ENCODE results near the gene CGB2. TPM values are rescaled to one million over a fixed set of nuclear protein-coding genes. Genes with fewer than 3 reads are reported as not detected.
"Not testable (repeated sequence)": the region's sequence is repeated elsewhere in the genome, so short reads cannot be mapped to it uniquely, and the experiment has no call there.

CGB2 gene
- total and polyA plus RNA-seq, 10 donors = not detected

DNA sequence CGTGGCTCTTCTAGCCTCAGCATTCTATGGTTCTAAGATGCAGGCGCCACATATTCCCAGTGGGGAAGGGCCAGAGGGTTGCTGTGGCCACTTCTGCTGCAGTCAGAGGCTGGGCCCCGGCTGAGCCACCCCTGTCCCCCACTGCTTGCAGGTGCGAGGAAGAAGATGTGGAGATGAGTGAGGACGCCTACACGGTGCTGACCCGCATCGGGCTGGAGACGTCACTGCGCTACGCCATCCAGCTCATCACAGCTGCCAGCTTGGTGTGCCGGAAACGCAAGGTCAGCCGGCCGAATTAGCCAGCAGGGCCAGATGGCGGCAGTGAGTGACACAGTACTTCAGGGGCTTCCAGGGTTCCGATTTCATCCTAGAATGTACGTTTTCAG, 16.8 kb upstream of the CGB2 start:
- H3K4me1 ChIP-seq = peaks cover 4 to 30% (median 25%) of the 10 kb centered on the region in 6 donors
- H3K4me3 ChIP-seq = no peak overlapping the region
- H3K27me3 ChIP-seq (replicated peaks in 1 of 7) = peaks cover 0 to 24% (median 7%) of the 10 kb centered on the region in 7 donors
- H3K36me3 ChIP-seq = peaks cover 0 to 66% (median 42%) of the 10 kb centered on the region in 6 donors
- DNase-seq = no peak
- intact Hi-C loops (cut with DNase I; ENCODE audit: low total_unique reads) = no loop called here
- no peaks in the 10 kb centered on the region for H3K9me3 ChIP-seq
- H3K27ac ChIP-seq = no peak overlapping the region
- 91 to 98% (median 94%) methylated on average over 17 to 18 of the region's 18 CpGs for WGBS, 5 donors
- TF ChIP-seq, protein P1, sequence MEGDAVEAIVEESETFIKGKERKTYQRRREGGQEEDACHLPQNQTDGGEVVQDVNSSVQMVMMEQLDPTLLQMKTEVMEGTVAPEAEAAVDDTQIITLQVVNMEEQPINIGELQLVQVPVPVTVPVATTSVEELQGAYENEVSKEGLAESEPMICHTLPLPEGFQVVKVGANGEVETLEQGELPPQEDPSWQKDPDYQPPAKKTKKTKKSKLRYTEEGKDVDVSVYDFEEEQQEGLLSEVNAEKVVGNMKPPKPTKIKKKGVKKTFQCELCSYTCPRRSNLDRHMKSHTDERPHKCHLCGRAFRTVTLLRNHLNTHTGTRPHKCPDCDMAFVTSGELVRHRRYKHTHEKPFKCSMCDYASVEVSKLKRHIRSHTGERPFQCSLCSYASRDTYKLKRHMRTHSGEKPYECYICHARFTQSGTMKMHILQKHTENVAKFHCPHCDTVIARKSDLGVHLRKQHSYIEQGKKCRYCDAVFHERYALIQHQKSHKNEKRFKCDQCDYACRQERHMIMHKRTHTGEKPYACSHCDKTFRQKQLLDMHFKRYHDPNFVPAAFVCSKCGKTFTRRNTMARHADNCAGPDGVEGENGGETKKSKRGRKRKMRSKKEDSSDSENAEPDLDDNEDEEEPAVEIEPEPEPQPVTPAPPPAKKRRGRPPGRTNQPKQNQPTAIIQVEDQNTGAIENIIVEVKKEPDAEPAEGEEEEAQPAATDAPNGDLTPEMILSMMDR (IDR thresholded peaks at IDR 0.05 in 8 of 11, conservative IDR thresholded peaks at IDR 0.05 in 3 of 11) = no peak
- peak in 1 of 3 donors; percentile 52 for TF ChIP-seq POLR2AphosphoS5 (IDR thresholded peaks at IDR 0.05)

DNA sequence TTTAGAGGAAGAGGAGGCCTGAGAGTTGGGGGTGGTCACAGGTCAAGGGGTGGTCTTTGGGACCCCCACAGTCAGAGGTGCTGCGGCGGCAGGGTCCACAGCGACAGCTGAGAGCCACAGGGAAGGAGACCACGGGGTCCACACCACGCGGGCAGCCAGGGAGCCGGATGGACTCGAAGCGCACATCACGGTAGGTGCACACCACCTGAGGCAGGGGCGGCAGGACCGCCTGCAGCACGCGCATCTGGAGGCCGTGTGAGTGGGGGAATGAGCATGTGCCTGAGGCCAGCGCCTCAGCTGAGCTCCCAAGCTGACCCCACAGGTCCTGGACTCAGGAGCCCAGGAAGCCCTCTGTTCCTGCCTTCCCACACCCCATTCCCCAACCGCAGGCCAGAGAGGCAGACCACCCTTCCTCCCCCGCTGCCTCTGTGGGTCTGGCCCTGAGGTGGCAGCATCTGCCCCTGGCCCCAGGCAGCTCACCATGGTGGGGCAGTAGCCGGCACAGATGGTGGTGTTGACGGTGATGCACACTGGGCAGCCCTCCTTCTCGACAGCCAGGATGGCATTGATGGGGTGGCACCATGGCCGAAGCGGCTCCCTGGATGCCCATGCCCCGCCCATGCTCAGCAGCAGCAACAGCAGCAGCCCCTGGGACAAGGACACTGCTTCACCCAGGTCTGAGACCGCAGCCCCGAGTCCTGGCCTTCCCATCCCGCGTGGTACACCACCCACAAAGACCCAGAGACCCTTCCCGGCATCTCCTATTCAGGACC, 15.4 kb upstream of the CGB2 start:
- Histone ChIP-seq H3K27me3 (replicated peaks in 1 of 7) (peaks cover 0 to 34% (median 7%) of the 10 kb centered on the region in 7 donors), H3K9me3 (no peaks in the 10 kb centered on the region), H3K4me3 (no peak overlapping the region), H3K36me3 (peaks cover 0 to 52% (median 31%) of the 10 kb centered on the region in 6 donors), H3K27ac (no peak overlapping the region), H3K4me1 (peaks cover 4 to 32% (median 25%) of the 10 kb centered on the region in 6 donors)
- intact Hi-C loops (cut with DNase I; ENCODE audit: low total_unique reads) = no loop called here
- 87 to 98% (median 92%) methylated on average over 21 to 29 of the region's 29 CpGs for WGBS, 5 donors
- TF ChIP-seq POLR2AphosphoS5 (IDR thresholded peaks at IDR 0.05) = peak in 1 of 3 donors; percentile 38
- no peak for TF ChIP-seq POLR2A (IDR thresholded peaks at IDR 0.05)
- DNase-seq = no peak

DNA sequence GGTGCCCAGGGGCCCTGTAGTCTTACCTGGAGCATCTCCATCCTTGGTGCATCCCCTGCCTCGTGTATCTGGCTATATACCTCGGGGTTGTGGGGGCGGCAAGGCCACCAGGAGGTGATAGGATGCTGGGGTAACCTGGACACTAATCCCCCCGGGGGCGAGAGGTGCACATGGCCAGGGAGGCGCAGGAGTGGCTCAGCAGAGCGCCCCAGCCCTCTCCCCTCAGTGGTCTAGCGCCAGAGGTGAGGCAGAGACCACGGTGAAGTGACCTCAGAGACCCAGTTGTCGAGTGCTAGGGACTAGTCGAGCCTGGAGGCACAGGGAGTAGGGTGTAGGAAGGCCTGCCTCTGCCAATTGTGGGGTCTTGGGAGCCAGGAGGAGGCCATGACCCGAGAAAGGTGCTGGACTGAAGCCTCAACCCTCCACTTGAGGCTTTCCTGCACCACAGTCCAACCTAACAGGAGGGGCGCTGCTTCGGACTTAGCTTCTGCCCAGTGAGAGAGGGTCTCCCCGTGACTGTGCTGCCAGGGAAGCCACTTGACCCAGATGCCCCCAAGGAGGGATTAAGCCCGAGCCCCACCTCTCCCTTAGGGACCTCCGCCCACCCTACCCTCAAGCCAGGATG, 14.5 kb upstream of the CGB2 start, which contains the start of gene LHB:
LHB (minus strand) TSS at position 51 of the 625 bp plus-strand sequence; CDS start at position 41, 10 bp downstream.
- WGBS, 5 donors = 63 to 76% (median 71%) methylated on average over 13 to 17 of the region's 17 CpGs
- H3K4me3 ChIP-seq = peak within 1 kb of the TSS; percentile 43 to 77 (median 52)
- intact Hi-C loops (cut with DNase I; ENCODE audit: low total_unique reads) = no loop called here
- peaks cover 0 to 43% (median 22%) of the 10 kb centered on the region in 6 donors for H3K36me3 ChIP-seq
- no peak for TF ChIP-seq POLR2AphosphoS5 (IDR thresholded peaks at IDR 0.05)
- TF ChIP-seq POLR2A (IDR thresholded peaks at IDR 0.05) = no peak
- TF ChIP-seq, protein P1 (IDR thresholded peaks at IDR 0.05 in 8 of 11, conservative IDR thresholded peaks at IDR 0.05 in 3 of 11) = no peak
- no peak for DNase-seq
- peak within 1 kb of the TSS in 7 of 8 donors; percentile 9 to 59 (median 44) for H3K27ac ChIP-seq
- H3K9me3 ChIP-seq = no peaks in the 10 kb centered on the region
- H3K27me3 ChIP-seq (replicated peaks in 1 of 7) = peaks cover 0 to 34% (median 7%) of the 10 kb centered on the region in 7 donors
- peaks cover 4 to 32% (median 25%) of the 10 kb centered on the region in 6 donors for H3K4me1 ChIP-seq

DNA sequence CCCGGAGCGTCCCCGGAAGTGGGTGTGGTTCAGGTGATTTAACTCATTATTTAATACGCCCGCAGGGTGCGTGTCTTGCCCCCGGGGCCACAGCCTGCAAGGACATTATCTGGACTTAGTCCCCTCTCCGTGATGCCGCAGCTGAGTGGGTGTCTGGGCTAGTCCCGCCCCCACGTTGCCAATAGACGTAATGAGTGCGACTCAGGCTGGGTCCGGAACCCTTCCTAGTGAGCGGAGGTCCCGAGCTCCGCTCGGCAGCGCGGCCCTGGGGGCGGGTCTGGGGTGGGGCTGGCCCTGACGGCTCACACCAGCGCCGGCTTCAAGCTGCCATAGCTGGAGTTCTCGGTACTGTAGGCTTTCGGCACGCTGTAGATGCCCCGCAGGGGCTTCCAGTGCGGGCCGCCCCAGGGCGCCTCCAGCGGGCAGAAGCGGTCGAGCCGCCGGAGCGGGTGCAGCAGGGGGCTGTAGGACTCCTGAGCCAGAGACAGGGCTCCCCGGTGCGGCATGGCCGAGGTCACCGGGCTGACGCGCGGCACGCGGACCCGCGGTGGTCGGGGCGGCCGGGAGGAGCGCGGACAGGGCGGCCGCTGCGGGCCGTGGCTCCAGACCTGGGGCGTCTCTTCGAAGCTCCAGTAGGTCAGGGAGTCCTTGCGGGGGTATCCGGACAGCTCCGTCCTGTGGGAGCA, 13.9 kb upstream of the CGB2 start:
- H3K9me3 ChIP-seq = no peaks in the 10 kb centered on the region
- H3K27me3 ChIP-seq (replicated peaks in 1 of 7) = peaks cover 0 to 34% (median 7%) of the 10 kb centered on the region in 7 donors
- peak overlapping the region in 7 of 8 donors; percentile 9 to 59 (median 44) for H3K27ac ChIP-seq
- DNase-seq = peak; percentile 90
- peaks cover 0 to 37% (median 20%) of the 10 kb centered on the region in 6 donors for H3K36me3 ChIP-seq
- H3K4me3 ChIP-seq = peak overlapping the region; percentile 43 to 77 (median 52)
- H3K4me1 ChIP-seq = peaks cover 4 to 32% (median 25%) of the 10 kb centered on the region in 6 donors
- intact Hi-C loops (cut with DNase I; ENCODE audit: low total_unique reads) = no loop called here
- TF ChIP-seq POLR2A (IDR thresholded peaks at IDR 0.05) = no peak
- peak; percentile 33 to 72 (median 64) for TF ChIP-seq POLR2AphosphoS5 (IDR thresholded peaks at IDR 0.05)
- TF ChIP-seq, protein P1 (IDR thresholded peaks at IDR 0.05 in 8 of 11, conservative IDR thresholded peaks at IDR 0.05 in 3 of 11) = peak in 7 of 11 experiments; percentile 38 to 76 (median 63)
- WGBS, 5 donors = 0 to 2% (median 1%) methylated on average over 16 to 62 of the region's 62 CpGs

DNA sequence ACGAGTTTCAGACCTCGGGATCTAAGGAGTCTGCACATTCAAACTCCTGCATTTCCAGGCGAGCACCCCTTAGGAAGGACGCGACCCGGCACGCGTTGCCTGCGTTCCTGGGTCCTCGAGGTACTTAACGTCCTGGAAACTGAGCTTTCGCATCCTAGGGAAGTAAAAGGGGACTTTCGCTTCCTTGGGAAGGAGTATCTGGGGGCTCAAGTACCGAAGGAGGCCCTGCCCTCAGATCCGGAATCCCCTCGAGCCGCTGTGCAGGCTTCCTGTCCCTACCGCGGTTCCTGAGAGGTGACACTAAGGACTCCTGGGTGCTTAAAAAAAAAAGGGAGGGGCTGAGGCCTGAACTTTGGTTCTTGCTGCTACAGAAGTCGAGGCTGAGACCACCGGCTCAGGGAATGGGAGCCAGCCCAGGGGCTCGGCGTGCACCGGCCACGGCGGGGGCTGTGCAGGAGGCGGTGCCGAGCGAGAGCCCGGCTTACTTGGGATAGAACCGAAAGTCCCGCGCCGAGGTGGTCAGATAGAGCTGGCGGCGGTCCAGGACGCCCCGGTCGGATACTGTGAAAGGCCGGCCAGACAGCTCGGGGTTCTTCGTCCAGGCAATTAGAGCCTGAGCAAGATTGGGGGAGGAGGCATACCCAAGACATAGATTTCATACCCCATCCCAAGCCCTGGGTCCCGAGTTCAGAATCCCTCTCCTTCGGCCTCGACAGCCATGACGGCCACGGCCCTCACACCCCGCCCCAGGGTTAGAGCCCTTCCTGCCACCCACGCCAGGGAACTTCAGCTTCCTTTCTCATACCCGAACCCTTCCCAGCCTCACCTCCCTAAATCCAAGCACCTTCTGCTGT, 13.1 kb upstream of the CGB2 start:
- H3K4me1 ChIP-seq = peaks cover 4 to 32% (median 25%) of the 10 kb centered on the region in 6 donors
- peaks cover 0 to 34% (median 7%) of the 10 kb centered on the region in 7 donors for H3K27me3 ChIP-seq (replicated peaks in 1 of 7)
- H3K4me3 ChIP-seq = peak overlapping the region; percentile 43 to 77 (median 52)
- H3K36me3 ChIP-seq = peaks cover 0 to 29% (median 20%) of the 10 kb centered on the region in 6 donors
- 2 to 6% (median 3%) methylated on average over 48 to 50 of the region's 50 CpGs for WGBS, 5 donors
- intact Hi-C loops (cut with DNase I; ENCODE audit: low total_unique reads); H3K9me3 ChIP-seq: not testable (repeated sequence)
- H3K27ac ChIP-seq = peak overlapping the region in 3 of 8 donors; percentile 47 to 59 (median 56)
- peak; percentile 76 for DNase-seq
